ENCODE data around the gene WDR6. TPM values are rescaled to one million over a fixed set of nuclear protein-coding genes. Genes with fewer than 3 reads are reported as not detected.
A peak's percentile ranks its signal among the peaks of the same experiment; 100 is the strongest.

WDR6 gene
- total RNA-seq, 1 donor = 75.6 TPM

DNA sequence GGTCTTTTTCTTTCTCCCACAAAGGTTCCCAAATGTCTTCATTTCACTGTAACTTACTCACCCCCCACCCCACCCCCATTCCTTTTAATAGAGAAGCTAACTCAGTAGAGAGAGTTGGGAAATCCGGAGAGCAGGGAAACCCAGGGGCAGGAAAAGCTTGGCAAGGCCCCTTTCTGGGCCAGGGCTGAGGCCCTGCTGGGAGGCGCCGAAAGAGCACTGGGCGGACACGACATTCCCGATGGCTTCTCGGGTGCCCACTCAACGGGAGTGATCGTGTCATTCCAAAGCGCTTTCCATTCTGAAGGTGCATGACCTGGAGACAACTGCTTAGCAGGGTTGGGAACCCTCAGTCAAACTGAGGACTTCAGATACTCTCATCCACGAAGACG, 12.7 kb downstream of the WDR6 start:
- TF ChIP-seq CTCF (IDR thresholded peaks at IDR 0.05; ENCODE audit: insufficient read depth, low read depth, low read length) = no peak
- DNase-seq (ENCODE audit: low read depth) = peak; percentile 52
- peak overlapping the region; percentile 91 for H3K4me3 ChIP-seq (ENCODE audit: low read depth, low read length)

GRCh38 chr3:49020330-49021212, 13.4 kb downstream of the WDR6 start:
- TF ChIP-seq CTCF (IDR thresholded peaks at IDR 0.05; ENCODE audit: insufficient read depth, low read depth, low read length) = no peak
- peak; percentile 16 for DNase-seq (ENCODE audit: low read depth)
- peak overlapping the region; percentile 91 for H3K4me3 ChIP-seq (ENCODE audit: low read depth, low read length)

DNA sequence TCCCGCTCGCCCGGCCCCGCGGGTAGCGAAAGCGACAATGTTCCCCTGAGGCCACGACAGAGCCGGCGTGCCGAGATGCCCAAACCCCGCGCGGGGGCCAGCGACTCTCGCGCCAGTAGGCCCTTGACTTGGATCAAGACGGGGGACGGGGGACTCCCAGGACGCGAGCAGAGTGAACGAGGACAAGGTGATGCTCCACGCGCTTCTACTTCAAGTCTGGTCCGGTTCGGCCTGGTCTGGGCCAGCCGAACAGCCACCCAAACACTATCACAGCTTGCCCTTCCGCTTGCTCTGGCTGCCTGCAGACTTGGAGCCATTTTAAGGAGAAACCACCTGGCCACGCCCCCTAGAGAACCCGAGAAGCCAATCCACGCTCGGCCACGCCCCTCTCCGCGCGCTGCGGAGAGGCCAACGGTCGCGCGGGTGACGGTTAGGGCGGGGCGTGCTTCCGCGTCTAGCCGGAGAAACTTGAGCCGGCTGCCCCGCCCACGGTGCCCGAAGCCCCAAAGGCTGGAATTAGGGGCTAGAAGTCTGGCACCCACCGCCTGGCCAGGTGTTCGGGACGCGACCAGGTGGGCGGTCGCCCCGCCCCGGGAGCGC, 14.1 kb downstream of the WDR6 start:
- TF ChIP-seq CTCF (IDR thresholded peaks at IDR 0.05; ENCODE audit: insufficient read depth, low read depth, low read length) = no peak
- H3K4me3 ChIP-seq (ENCODE audit: low read depth, low read length) = peak overlapping the region; percentile 91
- peak; percentile 98 for DNase-seq (ENCODE audit: low read depth)

- DNase-seq (ENCODE audit: low read depth) = peak; percentile 94
- peak within 1 kb of the TSS; percentile 91 for H3K4me3 ChIP-seq (ENCODE audit: low read depth, low read length)
- peak; percentile 91 for TF ChIP-seq CTCF (IDR thresholded peaks at IDR 0.05; ENCODE audit: insufficient read depth, low read depth, low read length)
These were observed 14.9 kb downstream of the WDR6 start, which contains the start of gene NDUFAF3 for GRCh38 chr3:49021813-49022687. Gene NDUFAF3, plus strand, starts transcription at chr3:49022121. Its CDS starts 24 bp downstream, at chr3:49022145.

DNA sequence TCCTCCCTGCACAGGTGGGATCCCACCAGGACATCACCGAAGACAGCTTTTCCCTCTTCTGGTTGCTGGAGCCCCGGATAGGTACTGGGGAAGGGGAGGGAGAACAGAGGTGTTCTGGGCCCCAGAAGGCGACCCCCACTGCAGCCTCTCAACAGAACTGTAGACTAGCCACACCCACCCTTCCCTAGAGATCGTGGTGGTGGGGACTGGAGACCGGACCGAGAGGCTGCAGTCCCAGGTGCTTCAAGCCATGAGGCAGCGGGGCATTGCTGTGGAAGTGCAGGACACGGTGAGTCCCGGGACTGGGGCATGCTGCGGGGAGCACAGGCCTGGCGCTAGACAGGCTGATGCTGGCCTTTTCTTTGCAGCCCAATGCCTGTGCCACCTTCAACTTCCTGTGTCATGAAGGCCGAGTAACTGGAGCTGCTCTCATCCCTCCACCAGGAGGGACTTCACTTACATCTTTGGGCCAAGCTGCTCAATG, 15.5 kb downstream of the WDR6 start:
- no peak for DNase-seq (ENCODE audit: low read depth)
- H3K4me3 ChIP-seq (ENCODE audit: low read depth, low read length) = peak overlapping the region; percentile 91
- TF ChIP-seq CTCF (IDR thresholded peaks at IDR 0.05; ENCODE audit: insufficient read depth, low read depth, low read length) = no peak

DNA sequence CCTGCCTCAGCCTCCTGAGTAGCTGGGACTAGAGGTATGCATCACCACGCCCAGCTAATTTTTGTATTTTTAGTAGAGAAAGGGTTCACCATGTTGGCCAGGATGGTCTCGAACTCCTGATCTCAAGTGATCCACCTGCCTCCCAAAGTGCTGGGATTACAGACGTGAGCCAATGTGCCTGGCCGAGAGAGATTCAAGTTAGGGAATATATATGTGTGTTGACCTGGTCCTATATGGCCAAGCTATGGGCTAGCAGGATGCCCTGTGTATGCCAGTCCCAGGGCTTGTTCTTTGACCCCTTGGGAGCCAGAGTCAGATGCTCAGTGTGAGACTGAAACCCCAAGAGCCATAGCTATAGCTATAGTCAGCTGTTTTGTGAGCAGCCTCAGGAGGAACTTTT, 16.6 kb downstream of the WDR6 start:
- no peak for TF ChIP-seq CTCF (IDR thresholded peaks at IDR 0.05; ENCODE audit: insufficient read depth, low read depth, low read length)
- no peak overlapping the region for H3K4me3 ChIP-seq (ENCODE audit: low read depth, low read length)
- no peak for DNase-seq (ENCODE audit: low read depth)
